Stomach (tissue), 4 donors: Measurements from ENCODE around the gene EGFR.

Source experiments
- EP300 ChIP-seq: sonication (generic); formaldehyde crosslinking; IDR thresholded peaks from one replicate; pipeline ENCODE4 v1.6.1; 2017; ENCODE audit warnings: antibody characterized with exemption
- POLR2A ChIP-seq, 4 donors: fragments of 450-650 bp; IDR thresholded peaks; one replicate each; pipeline ENCODE4 v1.6.1; 2016; ENCODE audit warnings: antibody characterized with exemption in 4 of 4, control low read depth in 2 of 4, mild to moderate bottlenecking in 1 of 4, moderate library complexity in 1 of 4
- POLR2AphosphoS5 ChIP-seq, 3 donors: sonication (generic); formaldehyde crosslinking; IDR thresholded peaks; one replicate each; pipeline ENCODE4 v1.6.1; 2016; ENCODE audit warnings: antibody characterized with exemption in 3 of 3
- TF ChIP-seq, protein P1 (sequence below), 7 experiments: fragments of 450-650 bp in 4 of 7; fragments of 200-600 bp in 3 of 7; sonication (generic) in 3 of 7; IDR thresholded peaks; one replicate each; pipeline ENCODE4 v1.5.1; 2016 to 2019; ENCODE audit warnings: antibody characterized with exemption in 7 of 7, control low read depth in 2 of 7, mild to moderate bottlenecking in 1 of 7

- TF ChIP-seq, protein P1, sequence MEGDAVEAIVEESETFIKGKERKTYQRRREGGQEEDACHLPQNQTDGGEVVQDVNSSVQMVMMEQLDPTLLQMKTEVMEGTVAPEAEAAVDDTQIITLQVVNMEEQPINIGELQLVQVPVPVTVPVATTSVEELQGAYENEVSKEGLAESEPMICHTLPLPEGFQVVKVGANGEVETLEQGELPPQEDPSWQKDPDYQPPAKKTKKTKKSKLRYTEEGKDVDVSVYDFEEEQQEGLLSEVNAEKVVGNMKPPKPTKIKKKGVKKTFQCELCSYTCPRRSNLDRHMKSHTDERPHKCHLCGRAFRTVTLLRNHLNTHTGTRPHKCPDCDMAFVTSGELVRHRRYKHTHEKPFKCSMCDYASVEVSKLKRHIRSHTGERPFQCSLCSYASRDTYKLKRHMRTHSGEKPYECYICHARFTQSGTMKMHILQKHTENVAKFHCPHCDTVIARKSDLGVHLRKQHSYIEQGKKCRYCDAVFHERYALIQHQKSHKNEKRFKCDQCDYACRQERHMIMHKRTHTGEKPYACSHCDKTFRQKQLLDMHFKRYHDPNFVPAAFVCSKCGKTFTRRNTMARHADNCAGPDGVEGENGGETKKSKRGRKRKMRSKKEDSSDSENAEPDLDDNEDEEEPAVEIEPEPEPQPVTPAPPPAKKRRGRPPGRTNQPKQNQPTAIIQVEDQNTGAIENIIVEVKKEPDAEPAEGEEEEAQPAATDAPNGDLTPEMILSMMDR (IDR thresholded peaks at IDR 0.05) = no peak
- TF ChIP-seq POLR2A (IDR thresholded peaks at IDR 0.05) (no peak), POLR2AphosphoS5 (IDR thresholded peaks at IDR 0.05) (no peak), EP300 (no peak)
These were observed 13.5 kb upstream of the EGFR start for GRCh38 chr7:55005241-55005851.
